Activated effector memory CD4-positive, alpha-beta T cell treated with Interleukin-2 at 50 U/mL for 16 hours (primary cell): ENCODE results near the gene BAIAP2.

ENCODE experiments used
- DNase-seq: peaks from one replicate; pipeline ENCODE4 v3.0.0-alpha.2; 2020

The BAIAP2 gene

DNA sequence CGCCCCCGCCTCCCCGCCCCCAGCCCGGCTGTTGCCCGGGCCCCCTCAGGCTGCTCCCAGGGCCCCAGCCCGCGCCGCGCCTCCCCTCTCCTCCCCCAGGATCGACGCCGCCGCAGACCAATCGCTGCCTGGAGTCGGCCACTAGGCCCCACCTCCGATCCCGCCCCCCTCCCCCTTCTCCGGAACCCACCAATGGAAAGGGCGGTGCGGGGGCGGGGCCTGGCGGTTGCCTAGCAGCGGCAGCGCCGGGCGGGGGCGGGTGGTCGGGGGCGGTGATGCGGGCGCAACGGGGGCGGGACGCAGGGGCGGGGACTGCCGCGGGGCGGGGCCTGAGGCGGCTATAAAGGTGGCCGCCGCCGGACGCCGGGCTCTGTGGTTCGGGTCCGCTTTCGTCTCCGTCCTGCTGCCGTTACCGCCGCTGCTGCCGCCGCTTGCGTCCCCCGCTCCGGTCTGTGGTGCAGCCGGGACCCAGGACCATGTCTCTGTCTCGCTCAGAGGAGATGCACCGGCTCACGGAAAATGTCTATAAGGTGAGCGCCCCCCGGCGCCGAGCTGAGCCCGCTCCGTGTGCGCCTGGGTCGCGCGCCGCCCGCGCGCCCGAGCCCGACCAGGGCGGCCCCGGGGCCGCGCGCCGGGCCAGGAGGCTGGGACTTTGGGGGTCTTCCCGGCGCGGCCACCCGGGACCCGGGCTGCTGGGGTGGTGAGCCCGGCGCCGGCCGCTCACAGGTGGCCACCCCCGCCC, at the start of gene BAIAP2:
TSS of gene BAIAP2 (plus strand) at position 373 of the 742 bp plus-strand sequence. CDS start at position 477, 104 bp downstream.
- peak; percentile 95 for DNase-seq

GRCh38 chr17:80986046-80986445, 48.9 kb upstream of the BAIAP2 start:
- DNase-seq: no peak

- DNase-seq: no peak
Observed at GRCh38 chr17:80986816-80987475, 48.0 kb upstream of the BAIAP2 start.

DNA sequence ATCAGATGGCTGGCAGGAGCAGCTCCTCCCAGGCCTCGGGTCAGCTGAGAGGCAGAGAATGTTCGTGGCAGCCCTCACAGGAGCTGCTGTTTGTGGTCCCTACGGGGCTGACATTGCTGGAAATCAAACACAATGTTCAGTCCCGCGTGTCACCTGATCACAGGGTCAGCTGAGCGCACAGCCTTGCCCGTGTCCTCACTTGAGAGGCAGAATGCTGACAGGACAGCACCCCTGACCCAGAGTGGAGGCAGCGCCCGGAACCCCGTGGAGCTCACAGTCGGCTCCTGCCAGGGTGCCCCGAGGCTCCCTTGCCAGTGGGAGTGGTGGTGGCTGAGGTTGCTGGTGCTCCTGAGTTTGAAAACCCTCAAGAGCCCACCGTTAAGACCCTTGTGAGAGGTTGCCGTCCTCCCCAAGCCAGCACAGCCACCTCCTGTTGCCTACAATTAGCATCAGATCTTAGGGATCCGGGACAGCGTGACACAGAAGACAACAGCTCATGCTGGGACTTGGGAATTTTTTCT, 47.0 kb upstream of the BAIAP2 start:
- DNase-seq: no peak

DNA sequence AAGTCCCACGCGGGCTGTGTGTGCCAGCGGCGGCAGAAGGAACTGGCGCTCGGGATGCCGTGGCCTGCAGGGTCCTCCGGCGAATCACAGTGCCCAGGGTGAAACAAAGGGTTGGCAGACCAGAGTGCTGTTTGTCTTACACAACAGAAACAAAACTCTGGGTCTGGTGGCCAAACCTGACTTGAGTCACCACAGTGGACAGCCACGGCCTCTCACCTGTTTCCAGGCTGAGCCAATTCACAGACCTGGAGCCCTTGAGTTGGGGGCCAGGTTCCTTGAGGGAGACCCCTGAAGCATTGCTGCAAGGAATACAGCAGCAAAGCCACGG, 45.4 kb upstream of the BAIAP2 start:
- no peak for DNase-seq

GRCh38 chr17:80990921-80991644, 43.9 kb upstream of the BAIAP2 start:
- DNase-seq: no peak

DNA sequence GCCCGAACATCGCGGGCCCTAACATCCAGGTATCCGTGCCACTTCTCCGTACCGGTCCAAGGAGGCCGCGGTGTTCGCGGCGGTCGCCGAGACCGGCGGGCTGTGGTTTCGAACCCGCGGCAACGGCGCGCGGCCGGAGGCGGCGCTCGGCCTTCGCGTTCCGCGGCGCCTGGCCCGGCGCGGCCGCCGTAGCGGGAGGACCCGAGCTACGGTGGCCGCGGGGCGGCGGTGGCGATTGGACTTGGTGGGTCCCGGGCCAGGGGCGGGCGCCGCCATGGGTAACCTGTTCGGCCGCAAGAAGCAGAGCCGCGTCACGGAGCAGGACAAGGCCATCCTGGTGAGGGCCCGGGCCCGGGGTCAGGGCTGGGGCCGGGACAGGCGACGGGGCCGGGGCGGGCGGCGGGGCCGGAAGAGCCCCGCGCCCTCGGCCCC, 43.3 kb upstream of the BAIAP2 start, which contains the start of gene CHMP6:
TSS of gene CHMP6 (plus strand) at position 197 of the 432 bp plus-strand sequence. CDS start at position 275, 78 bp downstream.
- peak; percentile 60 for DNase-seq

GRCh38 chr17:80992077-80992947, 42.6 kb upstream of the BAIAP2 start:
- no peak for DNase-seq

DNA sequence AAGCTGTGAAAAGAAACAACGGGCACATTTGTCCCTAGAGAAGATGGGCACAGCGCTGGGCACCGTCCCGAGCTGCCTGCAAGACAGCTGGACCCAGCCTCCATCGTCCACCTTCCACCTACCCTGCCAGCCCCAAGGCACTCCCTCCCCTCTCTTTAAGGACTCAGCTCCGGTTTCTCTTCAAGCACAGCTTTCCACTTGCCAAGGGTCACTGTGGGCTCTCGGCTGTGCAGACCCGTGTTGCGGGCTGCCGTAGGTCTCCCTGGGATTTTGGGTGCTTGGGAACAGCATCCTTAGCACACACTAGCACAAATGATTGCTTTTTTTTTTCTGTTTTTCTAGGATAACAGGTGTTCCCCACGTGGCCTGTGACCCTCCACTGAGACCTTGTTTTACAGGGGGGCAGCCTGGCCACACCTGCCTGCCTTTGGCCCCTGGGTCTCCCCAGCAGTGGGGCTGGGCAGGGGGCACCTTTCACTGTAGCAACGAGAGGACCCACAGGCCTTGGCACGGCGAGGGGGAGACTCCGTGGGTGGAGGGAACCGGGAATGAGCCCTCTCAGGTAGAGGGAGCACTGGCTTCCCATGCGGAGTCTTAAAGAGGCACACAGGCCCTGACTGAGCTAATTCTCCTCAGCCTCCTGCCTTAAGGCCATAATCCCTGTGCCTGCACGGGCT, 41.9 kb upstream of the BAIAP2 start:
- DNase-seq: no peak

DNA sequence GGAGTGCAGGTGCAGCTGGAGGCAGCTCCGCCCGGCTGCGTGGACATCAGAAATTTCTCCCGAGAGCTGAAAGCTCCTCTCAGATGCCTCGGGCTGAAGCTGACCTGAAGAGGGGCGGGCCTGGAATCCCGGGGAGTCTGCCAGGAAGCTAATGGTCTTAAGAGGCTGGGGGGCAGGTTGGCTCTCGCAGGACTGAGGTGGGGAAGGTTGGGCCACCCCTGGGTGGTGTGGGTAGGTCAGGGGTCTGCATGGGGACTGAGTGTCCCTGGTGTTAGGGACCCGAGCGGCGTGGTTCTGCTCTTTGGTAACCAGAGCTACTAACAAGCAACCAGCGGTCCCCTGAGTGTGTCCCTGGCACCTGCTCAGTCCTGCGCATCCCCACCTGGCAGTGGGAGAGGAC, 39.8 kb upstream of the BAIAP2 start:
- no peak for DNase-seq

- no peak for DNase-seq
Observed at GRCh38 chr17:80996422-80997305, 38.3 kb upstream of the BAIAP2 start.

GRCh38 chr17:80997424-80998117, 37.4 kb upstream of the BAIAP2 start:
- no peak for DNase-seq

DNA sequence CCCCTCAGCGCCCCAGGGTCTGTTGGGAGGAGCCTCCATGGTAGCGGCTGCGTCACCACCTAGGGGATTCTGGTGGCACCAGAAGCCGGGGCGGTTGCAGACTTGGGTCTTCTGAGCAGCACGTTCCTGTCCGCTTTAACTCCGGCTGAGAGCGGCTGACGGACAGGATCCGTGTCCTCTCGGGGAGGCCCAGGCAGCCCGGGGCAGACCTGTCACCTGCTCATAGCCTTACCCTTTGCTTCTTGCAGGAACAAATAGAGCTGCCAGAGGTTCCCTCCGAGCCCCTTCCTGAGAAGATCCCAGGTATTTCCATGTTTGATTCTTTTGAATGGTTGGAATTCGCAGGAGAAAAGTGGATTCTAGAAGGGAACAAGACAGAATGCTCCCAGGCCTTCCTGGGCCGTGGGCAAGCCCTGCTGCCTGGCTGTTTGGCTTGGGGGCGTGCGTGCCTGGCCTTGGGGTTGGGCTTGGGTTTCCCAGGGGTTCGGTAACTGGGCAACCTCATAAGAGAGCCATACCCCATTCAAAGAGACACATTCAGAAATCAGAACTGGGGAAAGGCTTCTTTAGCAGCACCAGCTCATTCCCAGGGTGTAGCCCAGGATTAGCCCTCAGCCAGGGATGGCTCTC, 36.7 kb upstream of the BAIAP2 start:
- DNase-seq: no peak

- DNase-seq: no peak
Observed at GRCh38 chr17:80998748-80999535, 36.0 kb upstream of the BAIAP2 start.

DNA sequence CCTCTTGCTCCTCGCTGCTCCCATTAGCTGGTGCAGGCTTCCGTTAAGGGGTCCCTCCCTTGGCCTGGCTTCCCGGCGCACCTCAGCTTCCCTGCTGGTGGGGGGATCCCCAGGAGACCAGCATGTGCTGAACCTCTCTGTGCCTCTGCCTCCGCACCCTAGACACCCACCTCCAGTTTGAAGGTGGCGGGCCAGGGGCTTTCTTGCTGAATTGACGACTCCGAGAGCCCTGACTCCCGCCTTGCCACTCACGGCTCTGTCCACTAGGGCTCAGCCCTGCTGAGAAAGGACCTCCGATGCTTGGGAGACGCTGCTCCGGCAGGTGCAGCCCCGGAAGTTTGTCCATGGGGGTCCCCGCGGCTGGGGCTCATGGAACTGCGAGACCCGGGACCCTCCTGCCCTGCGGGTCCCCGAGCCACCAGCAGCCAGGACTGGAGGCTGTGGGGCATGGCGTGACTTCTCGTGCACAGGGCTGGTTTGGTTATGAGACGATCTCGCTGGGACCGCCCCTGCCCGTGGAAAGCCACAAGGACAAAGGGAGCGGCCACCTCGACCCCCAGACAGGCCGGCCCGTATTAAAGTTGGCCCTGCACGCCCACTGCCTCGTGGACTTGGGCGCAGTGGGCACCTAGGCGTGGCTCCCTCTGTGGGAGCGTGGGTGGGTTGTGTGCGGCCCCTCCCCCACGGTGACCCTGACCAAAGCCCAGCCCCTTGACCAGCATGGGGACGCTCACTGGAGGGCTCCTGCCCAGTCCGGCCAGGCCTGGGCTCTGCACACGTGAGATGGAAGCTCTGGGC, 35.2 kb upstream of the BAIAP2 start:
- DNase-seq: no peak

DNA sequence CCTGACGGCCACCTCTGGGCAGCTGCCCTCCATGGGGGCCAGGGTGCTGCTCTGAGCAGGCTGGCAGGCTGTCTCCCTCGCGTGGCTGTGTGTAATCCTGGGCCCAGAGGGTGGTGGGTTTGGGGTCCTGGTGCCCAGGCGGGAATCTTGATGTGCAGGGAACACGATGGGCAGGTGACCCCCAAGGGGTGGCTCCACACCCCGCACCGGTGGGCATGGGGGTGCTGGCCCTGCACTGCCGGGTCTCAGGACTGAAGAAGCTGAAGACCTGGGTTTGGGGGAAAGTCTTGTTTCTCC, 34.7 kb upstream of the BAIAP2 start:
- no peak for DNase-seq

GRCh38 chr17:81000631-81001357, 34.2 kb upstream of the BAIAP2 start:
- DNase-seq: no peak

GRCh38 chr17:81002013-81002384, 33.0 kb upstream of the BAIAP2 start:
- DNase-seq: no peak
